Adipocyte (in vitro differentiated cells): ENCODE results near the gene CACNB4.

Source experiments
- DNase-seq: peaks from one replicate; pipeline ENCODE4 v3.0.0-alpha.2; 2015; ENCODE audit warnings: low read depth
- H3K27me3 ChIP-seq: replicated peaks from 2 replicates; pipeline ENCODE4 v1.7.0; 2013; ENCODE audit warnings: mild to moderate bottlenecking, low read length, moderate library complexity; ENCODE audit not compliant: control insufficient read depth, insufficient read depth
- H3K36me3 ChIP-seq: 2 replicates; pipeline ENCODE4 v1.7.0; 2013; ENCODE audit warnings: low read length, mild to moderate bottlenecking, moderate library complexity; ENCODE audit not compliant: control insufficient read depth, insufficient read depth, severe bottlenecking
- H3K4me1 ChIP-seq: 2 replicates; pipeline ENCODE4 v1.7.0; 2013; ENCODE audit warnings: mild to moderate bottlenecking, low read length, moderate library complexity; ENCODE audit not compliant: control insufficient read depth, insufficient read depth
- H3K4me3 ChIP-seq: 2 replicates; pipeline ENCODE4 v1.7.0; 2013; ENCODE audit warnings: mild to moderate bottlenecking, low read length, moderate library complexity
- H3K9ac ChIP-seq: 2 replicates; pipeline ENCODE4 v1.7.0; 2013; ENCODE audit warnings: mild to moderate bottlenecking, low read length, moderate library complexity
- H3K9me3 ChIP-seq: 2 replicates; pipeline ENCODE4 v1.7.0; 2013; ENCODE audit warnings: mild to moderate bottlenecking, low read length, moderate library complexity; ENCODE audit not compliant: control insufficient read depth

CACNB4 gene

GRCh38 chr2:151972241-151973012 is 126.4 kb downstream of the CACNB4 start:
- no peaks in the 10 kb centered on the region for H3K9me3 ChIP-seq
- no peaks in the 10 kb centered on the region for H3K36me3 ChIP-seq
- H3K4me3 ChIP-seq, result no peak overlapping the region
- no peak overlapping the region for H3K9ac ChIP-seq
- no peaks in the 10 kb centered on the region for H3K27me3 ChIP-seq
- no peak for DNase-seq
- no peaks in the 10 kb centered on the region for H3K4me1 ChIP-seq

- H3K36me3 ChIP-seq, result no peaks in the 10 kb centered on the region
- H3K4me1 ChIP-seq, result no peaks in the 10 kb centered on the region
- H3K9me3 ChIP-seq, result no peaks in the 10 kb centered on the region
- no peak overlapping the region for H3K4me3 ChIP-seq
- no peak for DNase-seq
- no peaks in the 10 kb centered on the region for H3K27me3 ChIP-seq
- H3K9ac ChIP-seq, result no peak overlapping the region
Measured at GRCh38 chr2:151971301-151972051, 127.4 kb downstream of the CACNB4 start.

DNA sequence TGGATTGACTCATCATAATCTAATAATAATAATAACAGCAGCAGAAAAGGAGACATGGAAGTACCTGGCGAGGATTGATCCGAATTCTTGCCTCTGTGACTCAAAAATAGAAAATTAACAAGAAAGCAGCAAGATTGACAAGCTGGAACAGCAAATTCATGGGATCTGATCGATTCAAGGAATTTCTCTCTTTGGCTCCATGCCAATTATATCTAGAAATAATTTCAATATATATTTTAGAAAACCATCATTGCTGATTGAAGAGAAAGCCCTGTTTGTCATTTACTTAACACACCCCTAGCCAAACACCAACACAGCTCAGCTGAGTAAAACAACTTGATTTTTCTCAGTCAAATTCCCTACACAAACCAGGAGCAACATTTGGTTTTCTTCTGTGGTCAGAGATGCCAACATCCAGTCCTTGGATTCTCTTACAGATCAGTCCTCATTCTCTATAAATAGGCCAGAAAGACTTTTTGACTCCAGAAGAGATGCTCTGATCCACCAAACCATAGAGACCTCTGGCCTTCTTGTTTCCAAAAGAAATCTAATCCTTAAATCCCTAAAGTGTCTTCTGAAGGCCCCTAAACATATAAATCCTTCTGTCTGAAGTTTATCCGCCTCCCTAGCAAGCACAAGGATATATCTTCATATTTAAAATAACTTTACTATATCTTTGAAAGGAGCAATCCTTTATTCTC is 129.9 kb downstream of the CACNB4 start:
- no peaks in the 10 kb centered on the region for H3K36me3 ChIP-seq
- H3K9ac ChIP-seq, result no peak overlapping the region
- H3K27me3 ChIP-seq, result no peaks in the 10 kb centered on the region
- H3K9me3 ChIP-seq, result no peaks in the 10 kb centered on the region
- DNase-seq, result no peak
- no peak overlapping the region for H3K4me3 ChIP-seq
- H3K4me1 ChIP-seq, result no peaks in the 10 kb centered on the region

DNA sequence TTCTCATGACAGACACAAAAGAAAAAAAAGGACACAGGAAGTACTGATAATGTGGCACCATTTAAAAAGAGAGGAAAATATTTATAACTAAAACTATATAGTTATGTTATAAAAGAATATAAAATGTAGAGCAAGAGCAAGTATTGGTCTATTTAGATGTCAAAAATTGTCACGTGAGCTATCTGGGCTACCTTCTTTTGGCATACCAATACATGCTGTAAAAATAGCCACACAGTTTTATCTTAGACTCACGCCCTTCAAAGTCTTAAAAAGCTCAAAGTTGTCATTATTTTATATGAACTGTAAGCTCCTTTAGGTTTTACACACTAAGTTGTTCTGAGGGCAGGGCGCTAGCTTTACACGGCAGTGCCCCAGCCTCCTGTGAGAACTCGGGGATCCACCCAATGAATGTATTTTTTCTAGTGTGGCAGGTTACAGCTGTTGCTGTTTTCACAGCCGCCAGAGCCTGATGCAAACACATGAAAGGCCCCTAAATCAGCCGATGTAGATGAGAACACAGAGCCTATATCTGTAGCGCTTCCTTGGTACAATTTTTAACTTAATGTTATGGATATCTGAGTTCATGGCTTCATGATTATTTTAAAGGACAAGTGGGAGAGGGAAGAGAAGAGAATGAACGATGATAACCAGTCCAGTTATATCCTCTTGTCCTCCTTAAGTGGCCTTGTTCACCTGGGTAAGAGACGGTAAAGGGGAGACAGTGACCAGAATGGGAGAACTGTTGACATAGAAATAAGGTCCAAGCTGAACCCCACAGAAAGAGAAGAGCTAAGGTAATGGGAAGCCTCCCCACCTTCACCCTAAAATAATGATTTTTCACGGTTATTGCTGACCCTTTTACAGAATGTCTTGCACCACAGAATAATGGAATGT is 130.8 kb downstream of the CACNB4 start:
- Histone ChIP-seq H3K9me3 (no peaks in the 10 kb centered on the region), H3K9ac (no peak overlapping the region), H3K4me1 (no peaks in the 10 kb centered on the region), H3K4me3 (no peak overlapping the region), H3K27me3 (no peaks in the 10 kb centered on the region), H3K36me3 (no peaks in the 10 kb centered on the region)
- DNase-seq, result no peak

DNA sequence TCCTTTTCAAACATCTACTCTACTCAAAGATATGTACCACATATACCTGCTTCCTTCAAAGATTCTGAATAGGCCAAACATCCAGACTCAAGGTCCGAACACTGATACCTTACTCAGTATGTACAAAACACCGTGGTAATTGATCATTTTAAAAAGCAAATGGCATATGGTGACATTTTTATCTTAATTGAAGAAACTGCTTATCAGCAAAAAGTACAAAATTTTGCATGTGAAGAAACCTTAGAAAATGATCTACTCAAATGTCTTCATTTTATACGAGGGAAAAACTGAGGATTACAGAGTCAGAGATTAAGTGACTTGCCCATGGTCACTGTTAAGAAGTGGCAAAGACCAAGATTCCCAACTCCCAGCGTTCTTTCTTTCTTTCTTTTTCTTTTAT is 133.0 kb downstream of the CACNB4 start:
- H3K4me3 ChIP-seq, result no peak overlapping the region
- H3K27me3 ChIP-seq, result no peaks in the 10 kb centered on the region
- no peak for DNase-seq
- H3K9ac ChIP-seq, result no peak overlapping the region
- no peaks in the 10 kb centered on the region for H3K4me1 ChIP-seq
- no peaks in the 10 kb centered on the region for H3K36me3 ChIP-seq
- no peaks in the 10 kb centered on the region for H3K9me3 ChIP-seq

GRCh38 chr2:151961558-151961957 is 137.3 kb downstream of the CACNB4 start:
- H3K36me3 ChIP-seq, result no peaks in the 10 kb centered on the region
- no peak overlapping the region for H3K9ac ChIP-seq
- H3K4me1 ChIP-seq, result peaks cover 10% of the 10 kb centered on the region
- no peak for DNase-seq
- no peaks in the 10 kb centered on the region for H3K9me3 ChIP-seq
- H3K27me3 ChIP-seq, result no peaks in the 10 kb centered on the region
- H3K4me3 ChIP-seq, result no peak overlapping the region

- no peaks in the 10 kb centered on the region for H3K36me3 ChIP-seq
- H3K27me3 ChIP-seq, result no peaks in the 10 kb centered on the region
- no peak overlapping the region for H3K4me3 ChIP-seq
- H3K4me1 ChIP-seq, result peaks cover 10% of the 10 kb centered on the region
- no peak for DNase-seq
- no peak overlapping the region for H3K9ac ChIP-seq
- H3K9me3 ChIP-seq, result no peaks in the 10 kb centered on the region
Measured at GRCh38 chr2:151959238-151959637, 139.6 kb downstream of the CACNB4 start.

- peak; percentile 7 for DNase-seq
- no peak overlapping the region for H3K9ac ChIP-seq
- peaks cover 4% of the 10 kb centered on the region for H3K27me3 ChIP-seq
- H3K4me1 ChIP-seq, result no peaks in the 10 kb centered on the region
- H3K9me3 ChIP-seq, result no peaks in the 10 kb centered on the region
- no peaks in the 10 kb centered on the region for H3K36me3 ChIP-seq
- H3K4me3 ChIP-seq, result no peak overlapping the region
Measured at GRCh38 chr2:151953467-151953866, 145.4 kb downstream of the CACNB4 start.

DNA sequence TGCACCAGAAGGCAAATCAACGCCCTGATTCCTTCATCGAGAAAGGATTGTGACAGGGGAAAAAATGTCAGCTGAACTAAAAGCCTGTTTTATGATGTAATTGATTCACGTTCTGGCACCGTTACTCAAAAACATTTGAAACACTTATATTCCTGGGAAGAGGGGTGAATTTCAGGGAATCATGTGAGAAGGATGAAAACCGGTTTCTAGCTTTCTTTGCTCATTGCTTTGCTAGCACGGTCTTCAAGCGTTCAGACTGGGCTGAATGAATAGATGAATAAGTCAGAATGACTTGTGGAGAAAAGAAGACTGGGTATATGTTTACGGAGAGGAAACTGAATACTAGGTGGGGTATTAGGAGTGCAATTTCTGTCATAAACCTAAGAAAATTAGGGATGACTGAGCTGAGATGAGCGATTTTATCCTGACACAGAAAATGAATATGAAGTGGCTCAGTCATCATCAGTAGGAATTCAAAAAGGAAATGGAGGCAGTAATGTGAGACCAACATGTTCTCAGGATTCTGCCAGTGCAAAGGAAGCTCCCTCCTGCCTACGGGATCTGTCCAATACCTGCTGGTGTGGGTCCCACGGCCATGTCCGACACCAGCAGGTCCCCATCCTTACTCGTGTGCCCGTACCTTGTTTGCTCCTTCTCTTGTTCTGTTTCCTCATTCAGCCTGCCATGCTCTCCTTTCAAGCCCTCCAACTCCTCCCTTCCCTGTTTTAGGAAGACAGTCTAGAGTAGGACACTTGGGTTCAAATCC is 146.0 kb downstream of the CACNB4 start:
- H3K9ac ChIP-seq, result no peak overlapping the region

DNA sequence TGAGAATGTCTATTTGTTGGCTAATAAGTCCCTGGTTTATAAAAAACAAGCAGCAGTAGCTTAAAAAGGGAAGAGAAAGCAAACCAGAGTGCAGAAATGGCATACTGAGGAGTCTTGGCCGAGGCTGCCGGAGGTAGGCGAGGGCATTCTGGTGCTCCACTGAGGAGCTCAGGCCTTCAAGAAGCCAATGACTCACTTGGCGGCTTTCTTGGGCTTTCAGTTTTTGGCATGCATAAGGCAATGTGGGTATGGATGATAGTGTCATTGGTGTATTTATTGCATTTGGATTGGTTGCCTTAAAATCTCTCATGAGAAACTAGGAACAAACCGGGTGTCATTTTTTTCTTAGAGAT is 151.1 kb downstream of the CACNB4 start:
- H3K36me3 ChIP-seq, result no peaks in the 10 kb centered on the region
- no peak for DNase-seq

More for the DNA sequence above, 146.0 kb downstream of the CACNB4 start:
- Histone ChIP-seq H3K9me3 (no peaks in the 10 kb centered on the region), H3K36me3 (no peaks in the 10 kb centered on the region), H3K4me3 (no peak overlapping the region), H3K4me1 (no peaks in the 10 kb centered on the region), H3K27me3 (peaks cover 4% of the 10 kb centered on the region)
- DNase-seq, result no peak

More for the DNA sequence above, 151.1 kb downstream of the CACNB4 start:
- H3K4me1 ChIP-seq, result peaks cover 11% of the 10 kb centered on the region
- H3K27me3 ChIP-seq, result no peaks in the 10 kb centered on the region
- H3K9ac ChIP-seq, result no peak overlapping the region
- H3K4me3 ChIP-seq, result peak overlapping the region; percentile 67
- H3K9me3 ChIP-seq, result peaks cover under 1% of the 10 kb centered on the region
